ENCODE measurements around the gene ARHGEF10L. TPM values are rescaled to one million over a fixed set of nuclear protein-coding genes. Genes with fewer than 3 reads are reported as not detected.

Gene ARHGEF10L
- total RNA-seq, 1 donor from 2014 or later: 28.3 TPM

DNA sequence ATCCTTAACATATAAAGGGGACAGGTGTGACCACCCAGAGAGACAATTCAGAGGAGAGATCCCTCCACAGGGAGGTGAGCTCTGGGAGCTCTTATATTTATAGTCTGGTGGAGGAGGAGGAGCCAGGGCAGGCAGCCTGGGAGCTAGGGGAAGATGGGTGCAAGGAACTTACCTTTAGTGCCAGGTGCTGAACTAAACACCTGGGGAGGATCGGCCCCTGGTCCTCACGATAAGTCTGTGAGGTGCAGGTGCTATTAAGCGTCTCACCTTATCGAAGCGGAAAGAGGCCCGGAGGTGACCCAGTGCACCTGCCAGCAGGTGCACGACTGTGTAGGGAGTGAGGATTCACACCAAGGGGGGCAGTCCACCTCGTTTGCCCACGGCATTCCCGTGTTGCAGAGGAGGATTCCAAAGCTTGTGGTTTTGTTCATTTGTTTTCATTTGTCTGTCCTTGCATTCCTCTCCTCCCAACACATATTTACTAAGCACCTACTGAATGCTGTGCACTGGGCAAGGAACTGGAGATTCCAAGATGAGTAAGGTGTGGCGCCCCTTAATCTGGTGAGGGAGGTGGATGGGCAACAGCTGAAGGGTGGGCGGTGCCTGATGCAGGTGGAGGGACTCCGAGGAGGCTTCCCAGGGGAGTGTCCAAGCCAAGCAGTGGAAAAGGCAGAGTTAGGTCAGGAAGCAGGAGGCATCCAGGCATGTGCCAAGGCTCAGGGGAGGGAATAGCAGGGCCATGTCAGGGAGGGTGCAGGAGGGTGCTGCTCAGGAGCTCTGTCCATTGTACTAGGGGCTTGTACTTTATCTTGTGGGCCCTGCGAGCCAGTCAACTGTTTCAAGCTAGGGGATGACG is 11.5 kb downstream of the ARHGEF10L start:
- ATAC-seq: no peak

DNA sequence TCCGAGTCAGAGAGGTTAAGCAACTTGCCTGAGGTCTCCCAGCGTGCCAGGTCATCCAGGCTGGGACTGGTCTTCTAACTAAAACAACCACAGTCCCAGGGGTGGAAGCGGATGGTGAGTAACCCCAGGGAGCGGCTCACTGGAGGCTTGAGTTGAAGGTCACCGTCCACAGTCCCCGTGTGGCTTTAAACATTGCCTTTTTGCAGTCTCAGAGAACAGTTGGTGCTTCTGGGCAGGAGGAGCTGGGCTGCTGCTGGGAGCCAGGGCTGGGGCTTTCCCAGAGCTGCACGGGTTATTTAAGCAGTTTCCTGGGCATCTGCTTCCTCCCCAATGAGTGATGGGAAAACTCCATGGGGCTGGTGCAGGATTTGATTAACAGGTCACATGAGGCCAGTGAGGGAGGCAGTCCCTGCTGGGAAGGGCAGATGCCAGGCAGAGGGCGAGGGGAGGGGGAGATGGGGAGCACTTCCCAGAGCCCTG is 12.3 kb downstream of the ARHGEF10L start:
- ATAC-seq: peak; percentile 50

DNA sequence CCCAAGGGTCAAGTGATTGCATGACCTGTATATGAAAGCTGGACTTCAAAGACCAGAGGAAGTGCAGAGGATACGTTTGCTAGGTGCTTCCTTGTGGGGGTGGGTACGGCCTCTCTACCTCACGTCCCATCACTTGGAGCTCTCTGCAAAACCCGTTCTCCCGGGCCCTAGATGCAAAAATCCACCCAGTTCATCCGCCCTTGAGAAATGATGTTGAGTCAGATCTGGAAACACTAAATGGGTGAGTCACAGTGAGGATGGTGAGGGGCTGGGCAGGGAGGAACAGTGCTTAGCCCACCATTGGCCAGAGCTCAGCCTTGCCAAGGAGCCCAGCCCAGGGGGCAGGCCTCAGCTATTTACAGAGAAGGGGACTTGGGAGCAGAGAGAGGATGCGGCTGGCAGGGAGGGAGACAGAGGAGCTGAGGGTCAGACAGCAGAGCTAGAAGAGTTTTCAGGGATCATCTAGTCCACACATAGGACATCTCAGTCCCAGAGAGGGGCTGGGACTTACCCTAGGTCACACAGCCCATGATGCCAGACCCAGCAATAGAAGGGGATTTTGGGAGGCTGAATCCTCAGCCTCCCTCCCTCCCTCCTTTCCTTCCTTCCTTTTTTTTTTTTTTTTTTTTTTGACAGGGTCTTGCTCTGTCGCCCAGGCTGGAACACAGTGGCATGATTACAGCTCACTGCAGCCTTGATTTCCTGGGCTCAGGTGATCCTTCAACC is 14.6 kb downstream of the ARHGEF10L start:
- ATAC-seq: peak; percentile 89

DNA sequence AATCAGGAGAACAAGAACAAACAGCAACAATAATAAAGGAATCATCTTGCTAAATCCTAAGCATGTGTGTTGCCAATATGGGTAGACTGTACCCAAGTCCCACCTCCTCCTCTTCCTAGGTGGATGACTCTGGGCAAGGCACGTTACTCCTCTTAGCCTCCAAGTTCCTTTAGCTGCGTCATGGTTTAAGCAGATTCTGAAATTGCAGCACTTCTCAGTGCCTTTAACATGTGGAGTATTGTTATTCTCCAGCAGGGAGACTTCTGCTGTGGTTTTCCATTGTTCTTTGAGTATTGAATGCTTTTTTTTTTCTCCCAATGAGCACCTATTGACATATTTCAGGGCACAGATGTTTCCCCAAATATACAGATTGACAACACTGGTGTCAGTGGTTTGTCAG is 15.5 kb downstream of the ARHGEF10L start:
- no peak for ATAC-seq

DNA sequence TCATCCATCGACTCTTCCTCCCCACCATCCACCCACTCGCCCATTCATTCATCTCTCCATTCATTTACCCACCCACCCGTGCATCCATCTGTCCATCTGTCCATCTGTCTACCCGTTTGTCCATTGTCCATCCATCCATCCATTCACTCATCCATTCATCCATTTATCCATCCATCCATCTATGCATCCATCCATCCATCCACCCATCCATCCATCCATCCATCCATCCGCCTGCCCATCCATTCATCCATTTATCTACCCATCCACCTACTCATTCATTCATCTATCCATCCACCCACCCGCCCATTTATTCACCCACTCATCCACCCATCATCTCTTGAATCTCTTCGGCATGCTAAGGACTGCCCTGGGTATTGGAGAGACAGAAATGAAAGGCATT is 18.5 kb downstream of the ARHGEF10L start:
- no peak for ATAC-seq

DNA sequence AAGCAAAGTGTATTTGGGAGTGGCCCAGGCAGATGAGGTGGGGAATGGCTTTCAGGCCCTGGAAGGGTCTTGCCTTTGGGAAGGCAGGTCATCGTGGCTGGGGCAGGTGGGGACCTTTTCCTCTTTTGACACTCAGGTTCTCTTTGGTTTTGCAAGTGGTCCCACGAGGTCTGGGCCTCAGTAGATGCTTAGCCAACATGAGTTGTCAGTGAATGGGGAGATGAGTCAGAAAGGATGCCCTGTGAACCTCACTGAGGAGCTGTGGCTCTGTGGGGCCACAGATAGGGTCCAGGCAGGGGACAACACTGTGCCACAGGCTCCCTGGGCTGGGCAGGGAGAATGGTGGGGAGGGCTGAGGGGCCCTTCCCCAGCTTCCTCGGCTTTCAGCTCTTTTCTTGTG is 19.0 kb downstream of the ARHGEF10L start:
- ATAC-seq: no peak

DNA sequence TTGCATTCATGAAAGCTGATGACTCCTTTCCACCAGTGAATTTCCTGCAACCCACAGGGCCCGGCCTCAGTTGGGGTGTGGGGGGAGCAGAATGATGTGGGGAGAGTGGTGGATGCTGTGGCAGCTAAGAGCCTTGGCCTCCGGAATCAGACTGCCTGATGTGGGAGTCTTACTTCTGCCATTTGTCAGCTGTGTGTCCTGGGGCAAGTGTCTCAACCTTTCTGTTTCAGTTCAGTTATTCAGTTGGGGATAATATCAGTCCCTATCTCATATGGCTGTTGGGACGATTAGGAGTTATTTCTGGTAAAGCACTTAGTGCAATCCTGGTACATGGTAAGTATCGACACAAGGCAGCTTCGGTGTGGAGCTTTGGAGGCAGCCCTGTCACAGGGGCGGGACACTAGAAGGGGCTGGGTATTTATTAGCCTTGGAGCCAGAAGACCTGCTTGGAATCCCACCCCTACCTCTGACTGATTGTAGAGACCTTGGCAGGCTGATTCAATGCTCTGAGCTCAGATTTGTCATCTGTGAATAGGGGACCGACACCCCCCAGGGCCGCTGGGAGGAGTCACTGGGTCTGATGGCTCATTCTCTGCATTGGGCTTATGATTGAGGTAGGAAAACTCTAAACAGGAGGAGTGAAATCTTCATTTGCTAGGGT is 19.6 kb downstream of the ARHGEF10L start:
- peak; percentile 1 for ATAC-seq

DNA sequence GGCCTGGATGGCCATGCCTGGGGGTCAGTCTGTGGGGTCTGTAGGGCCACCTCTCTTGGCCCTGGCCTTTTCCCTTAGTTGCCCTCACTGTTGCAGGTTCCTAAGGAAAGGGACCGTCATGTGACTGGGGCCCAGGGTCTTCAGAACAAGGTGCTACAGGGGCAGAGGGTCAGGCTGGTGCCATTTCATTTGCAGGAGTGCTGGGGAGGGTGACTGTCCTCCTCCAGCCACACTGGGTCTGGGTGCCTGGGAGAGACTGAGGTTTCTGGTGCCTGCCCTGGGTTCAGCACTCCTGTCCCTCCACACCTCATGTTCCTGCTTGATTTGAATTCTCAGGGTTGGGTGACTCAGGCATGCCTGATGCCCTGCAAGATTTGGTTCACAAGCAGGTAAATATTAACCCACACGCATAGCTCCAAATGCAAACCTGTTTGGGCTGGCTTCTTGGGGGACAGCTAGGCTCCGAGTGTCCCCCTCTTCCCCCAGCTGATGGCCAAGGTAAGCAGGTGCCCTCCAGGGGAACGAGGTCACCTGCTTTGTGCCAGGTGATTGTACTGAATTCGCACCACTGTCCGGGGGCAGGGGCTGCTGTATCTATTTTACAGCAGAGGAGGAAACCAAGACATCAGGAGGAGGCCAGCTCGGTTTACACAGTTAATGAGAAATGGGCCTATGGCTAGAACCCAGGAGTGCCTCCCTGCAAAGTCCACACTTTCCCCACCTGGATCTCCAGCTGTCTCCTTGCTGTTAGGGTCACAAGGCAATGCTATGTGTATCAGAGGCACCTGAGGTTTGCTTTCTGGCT is 20.3 kb downstream of the ARHGEF10L start:
- peak; percentile 74 for ATAC-seq

DNA sequence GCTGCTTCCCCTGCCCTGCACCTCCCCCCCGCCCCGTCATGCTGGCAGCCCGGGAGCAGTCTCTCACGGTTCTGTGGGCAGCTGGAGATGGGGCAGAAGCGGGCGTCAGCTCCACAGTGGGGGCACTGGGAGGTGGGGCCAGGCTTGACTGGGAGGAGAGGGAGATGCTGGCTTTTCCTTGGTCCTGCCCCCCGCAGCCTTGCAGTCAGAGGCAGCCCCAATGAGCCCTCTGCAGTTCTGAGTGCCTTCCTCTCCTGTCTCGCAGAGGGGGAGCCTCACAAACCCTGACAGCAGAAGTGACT is 21.7 kb downstream of the ARHGEF10L start:
- ATAC-seq: no peak

DNA sequence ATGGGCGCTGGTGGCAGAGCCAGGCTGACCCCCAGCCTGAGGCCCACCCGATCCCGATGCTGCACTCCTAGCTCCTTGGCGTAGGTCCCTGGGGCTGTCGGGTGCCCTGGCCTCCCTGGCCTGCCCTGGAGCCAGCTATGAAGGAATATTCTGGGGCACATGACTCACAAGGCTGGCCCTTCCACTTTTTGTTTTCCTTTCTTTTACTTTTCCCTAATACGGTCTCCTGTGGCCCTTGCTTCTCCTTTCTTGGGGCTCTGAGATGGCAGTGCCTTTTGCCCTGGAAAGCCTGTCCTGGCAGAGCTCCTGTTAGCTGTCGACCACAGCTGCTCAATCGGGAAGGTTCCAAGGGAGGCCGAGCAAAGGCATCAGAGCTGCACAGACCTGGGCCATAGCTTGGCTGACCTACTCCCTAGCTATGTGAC is 22.1 kb downstream of the ARHGEF10L start:
- peak; percentile 17 for ATAC-seq

DNA sequence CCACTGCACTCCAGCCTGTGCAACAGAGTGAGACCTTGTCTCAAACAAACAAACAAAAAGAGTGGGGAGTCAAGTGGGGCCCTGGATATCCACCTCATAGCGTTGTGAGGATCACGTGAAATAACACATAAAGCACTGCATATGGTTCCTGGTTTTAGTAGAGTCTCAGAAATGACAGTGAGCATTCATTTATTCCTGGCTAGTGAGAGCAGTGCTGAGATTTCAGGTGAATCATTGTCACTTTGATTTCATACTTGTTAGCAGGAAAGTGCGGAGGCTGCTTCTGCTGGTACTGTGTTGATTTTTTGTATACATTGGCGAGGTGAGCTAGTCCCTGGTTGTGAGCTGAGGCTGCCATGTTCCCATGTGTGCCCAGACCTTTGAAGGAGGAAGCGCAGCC is 22.9 kb downstream of the ARHGEF10L start:
- no peak for ATAC-seq

DNA sequence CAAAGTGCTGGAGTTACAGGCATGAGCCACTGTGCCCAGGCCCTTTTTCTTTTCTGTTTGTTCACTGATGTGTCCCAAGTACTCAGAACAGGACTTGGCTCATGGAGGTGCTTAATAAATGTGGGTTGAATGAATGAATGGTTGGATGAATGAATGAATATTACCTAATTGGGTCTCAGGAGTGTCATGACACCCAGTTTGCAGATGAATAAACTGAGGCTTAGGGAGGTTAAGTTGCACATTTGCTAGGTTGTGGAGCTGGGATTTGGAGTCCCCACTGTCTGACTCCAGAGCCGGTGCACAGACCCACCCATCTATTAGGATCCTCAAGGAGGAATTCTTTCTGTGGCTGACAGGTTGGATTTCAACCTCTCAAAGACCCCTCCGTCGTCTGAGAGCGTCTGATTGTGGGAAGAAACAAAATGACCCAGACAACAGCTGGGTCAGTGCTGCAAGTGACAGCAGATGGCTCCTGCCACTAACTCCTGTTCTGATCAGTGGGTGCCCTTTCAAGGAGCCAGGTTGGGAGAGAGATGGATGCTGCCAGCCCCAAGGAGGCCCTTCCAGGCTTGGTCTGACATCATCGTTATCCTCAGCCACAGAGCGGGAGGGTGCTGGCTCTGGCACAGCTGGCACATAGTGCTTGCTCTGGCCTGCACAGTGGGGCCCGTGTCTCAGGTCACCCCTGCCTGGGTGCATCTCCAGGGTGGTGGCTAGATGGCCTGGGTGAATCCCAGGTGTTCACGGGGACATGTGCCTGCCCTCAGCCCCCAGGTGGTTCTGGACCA is 24.2 kb downstream of the ARHGEF10L start:
- no peak for ATAC-seq

DNA sequence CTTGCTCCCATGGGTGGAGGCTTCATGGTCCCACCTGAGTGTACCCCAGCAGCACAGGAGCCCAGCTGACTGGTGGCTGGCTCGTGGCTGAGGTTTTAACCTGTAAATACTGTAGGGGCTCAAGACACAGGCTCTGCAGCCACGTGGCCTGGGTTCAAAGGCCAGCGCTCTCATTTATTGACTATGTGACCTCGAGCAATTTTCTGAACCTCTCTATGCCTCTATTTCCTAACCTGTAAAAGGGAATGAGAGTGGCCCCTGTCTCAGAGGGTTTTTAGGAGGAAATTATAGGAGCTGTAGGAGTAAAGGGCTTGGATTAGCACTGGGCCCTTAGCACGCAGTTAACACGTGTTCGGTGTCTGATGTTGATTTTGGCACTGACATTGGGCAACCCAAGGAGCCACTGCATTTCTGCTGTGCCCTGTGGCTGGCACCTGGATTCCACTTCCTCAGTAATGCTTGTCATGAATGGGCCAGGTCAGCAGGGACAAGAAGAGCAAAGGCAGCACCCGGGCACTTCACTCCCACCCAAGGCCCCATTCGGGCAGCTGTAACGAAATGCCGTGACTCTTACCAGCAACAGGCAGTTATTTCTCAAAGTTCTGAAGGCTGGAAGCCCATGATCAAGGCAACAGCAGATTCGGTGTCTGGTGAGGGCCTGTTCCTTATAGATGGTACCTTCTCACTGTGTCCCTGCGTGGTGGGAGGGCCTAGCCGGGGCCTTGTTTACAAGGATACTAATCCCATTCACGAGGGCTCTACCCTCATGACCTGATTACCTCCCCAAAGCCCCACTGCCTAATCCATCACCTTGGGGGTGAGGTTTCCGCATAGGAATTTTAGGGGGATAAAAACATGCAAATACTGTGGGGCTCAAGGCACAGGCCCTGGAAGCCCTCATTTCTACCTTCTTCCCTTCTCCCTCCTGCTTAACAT is 25.2 kb downstream of the ARHGEF10L start:
- ATAC-seq: no peak

DNA sequence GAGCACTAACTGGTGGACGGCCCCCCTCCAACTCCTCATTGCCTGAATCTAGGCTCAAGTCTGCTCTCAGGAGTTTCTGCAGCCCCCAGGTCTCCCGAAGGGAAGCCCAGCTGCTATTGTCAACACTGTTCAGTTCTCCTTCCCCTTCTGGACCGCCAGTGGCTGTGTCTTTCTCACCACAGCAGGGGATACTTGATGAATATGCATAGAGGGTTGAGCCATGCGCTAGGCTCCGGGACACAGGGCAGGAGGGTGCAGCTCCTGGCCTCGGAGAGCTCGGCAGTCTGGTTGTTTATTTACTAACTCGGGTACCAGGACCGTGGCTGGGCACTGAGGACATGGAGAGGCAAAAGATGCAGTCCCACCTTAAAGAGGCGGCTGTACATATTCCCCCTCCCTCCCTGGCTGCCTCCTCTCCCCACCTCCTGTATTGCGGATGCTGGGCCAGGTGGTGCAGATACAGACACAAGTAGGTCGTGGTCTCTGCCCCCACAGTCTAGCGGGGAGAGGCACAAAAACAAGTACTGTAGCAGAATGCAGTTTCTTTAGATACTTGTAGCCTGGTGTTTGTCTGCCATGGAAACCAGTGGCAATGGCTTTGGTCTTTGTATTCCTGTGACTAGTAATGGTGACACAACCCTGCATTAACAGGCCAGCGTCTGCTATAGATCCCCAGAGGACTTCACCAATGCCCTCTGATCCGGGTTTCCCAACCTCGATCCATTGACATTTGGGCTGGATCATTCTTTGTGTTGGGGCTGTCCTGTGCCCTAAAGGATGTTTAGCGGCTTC is 26.2 kb downstream of the ARHGEF10L start:
- no peak for ATAC-seq

DNA sequence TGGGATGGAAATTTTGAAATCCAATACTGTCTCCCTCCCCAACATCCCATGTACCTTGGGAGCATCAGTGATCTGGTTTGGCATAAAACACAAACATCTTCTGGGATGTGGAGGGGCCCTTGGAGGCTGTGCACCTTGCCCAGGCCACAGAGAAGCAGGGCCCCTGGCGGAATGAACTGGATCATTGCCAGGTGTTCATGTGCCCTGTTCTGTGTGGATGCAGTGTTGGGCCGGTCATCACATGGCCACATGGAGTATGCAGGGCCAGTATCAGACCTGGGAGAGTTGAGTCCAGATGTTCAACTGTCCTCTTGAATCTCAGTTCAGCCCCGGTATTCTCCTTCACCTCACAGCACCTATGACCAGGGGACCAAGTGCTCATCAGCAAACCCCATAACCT is 26.9 kb downstream of the ARHGEF10L start:
- ATAC-seq: no peak

DNA sequence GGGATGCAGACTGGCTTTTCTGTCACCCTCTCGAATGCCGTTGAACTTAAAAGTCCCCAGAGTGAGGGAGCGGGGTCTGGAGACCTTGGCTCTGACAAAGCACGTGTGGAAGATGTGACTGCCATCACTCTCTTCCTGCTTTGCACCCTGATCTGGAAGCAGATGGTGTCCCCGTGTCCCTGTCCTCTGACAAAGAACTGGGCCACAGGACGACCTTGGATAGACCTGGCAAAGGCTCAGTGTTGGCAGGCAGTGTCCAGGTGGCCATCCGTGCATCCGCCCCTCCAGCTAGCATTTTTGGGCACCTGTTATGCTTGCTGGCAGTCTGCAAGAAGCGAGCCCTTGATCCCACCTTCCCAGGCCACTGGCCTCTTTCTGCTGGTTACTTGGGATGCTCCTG is 27.4 kb downstream of the ARHGEF10L start:
- ATAC-seq: no peak

DNA sequence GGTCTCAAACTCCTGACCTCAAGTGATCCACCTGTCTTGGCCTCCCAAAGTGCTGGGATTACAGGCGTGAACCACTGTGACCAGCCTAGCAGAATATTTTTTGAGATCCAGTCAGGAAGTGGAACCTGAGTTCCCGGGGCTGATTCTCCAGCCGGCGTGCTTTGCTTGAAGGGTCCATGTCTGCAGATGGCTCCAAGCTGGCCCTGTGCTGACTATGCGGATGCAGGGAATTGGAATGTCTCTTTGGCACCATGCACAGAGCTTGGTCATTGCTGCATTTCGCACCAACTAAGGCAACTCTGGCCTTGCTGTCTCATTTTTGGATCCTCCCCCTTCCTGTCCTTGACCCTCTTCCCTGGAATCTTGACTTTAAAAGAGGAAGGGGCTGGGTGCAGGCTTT is 28.1 kb downstream of the ARHGEF10L start:
- ATAC-seq: no peak

DNA sequence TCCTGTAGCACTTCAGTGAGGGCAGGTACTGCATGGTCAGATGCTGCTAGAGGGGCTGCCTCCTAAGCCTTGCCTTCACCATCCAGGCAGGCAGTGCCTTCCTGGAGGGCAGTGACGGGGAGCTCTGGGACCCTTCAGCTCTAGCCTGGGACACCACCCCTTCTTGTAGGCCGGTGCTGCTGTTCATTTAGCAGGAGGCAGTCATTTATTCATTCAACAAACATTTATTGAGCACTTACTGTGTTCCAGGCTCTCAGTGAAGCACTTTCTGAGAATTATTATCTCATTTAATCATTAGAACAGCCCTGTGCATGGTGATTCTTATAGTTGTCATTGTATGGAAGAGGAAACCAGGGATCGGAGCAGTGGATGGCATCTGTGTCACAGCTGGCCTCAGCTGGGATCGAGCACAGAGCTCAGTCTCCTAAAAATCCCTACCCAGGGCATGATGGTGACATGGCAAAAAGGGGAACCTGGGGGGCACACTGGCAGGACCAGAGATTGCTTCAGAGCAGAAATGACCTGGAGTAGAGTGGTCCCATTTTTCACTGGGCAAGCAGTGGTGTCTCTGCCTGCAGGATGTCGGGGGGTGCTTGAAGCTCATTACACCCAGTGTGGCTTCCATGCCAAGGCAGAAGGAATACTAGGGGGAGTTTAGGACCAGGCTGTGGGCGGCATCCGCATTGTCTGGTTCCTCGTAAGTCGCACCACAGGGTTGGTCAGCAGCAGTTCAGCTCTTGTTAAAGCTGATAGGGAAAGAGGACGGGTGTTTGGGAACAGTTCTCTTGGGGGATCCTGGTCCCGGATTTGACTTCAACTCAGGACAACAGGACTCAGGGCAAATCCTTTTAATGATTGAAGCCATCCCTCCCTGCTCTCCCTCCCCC is 28.8 kb downstream of the ARHGEF10L start:
- no peak for ATAC-seq

All from esophagus mucosa (tissue), 1 donor.